Measurements from ENCODE around the gene IFIT1. TPM values are rescaled to one million over a fixed set of nuclear protein-coding genes. Genes with fewer than 3 reads are reported as not detected.
"Not testable (repeated sequence)": the region's sequence is repeated elsewhere in the genome, so short reads cannot be mapped to it uniquely, and the experiment has no call there.

The IFIT1 gene
- total and polyA plus RNA-seq, 2 experiments from 2014 or later = 23.9 to 24.4 TPM

DNA sequence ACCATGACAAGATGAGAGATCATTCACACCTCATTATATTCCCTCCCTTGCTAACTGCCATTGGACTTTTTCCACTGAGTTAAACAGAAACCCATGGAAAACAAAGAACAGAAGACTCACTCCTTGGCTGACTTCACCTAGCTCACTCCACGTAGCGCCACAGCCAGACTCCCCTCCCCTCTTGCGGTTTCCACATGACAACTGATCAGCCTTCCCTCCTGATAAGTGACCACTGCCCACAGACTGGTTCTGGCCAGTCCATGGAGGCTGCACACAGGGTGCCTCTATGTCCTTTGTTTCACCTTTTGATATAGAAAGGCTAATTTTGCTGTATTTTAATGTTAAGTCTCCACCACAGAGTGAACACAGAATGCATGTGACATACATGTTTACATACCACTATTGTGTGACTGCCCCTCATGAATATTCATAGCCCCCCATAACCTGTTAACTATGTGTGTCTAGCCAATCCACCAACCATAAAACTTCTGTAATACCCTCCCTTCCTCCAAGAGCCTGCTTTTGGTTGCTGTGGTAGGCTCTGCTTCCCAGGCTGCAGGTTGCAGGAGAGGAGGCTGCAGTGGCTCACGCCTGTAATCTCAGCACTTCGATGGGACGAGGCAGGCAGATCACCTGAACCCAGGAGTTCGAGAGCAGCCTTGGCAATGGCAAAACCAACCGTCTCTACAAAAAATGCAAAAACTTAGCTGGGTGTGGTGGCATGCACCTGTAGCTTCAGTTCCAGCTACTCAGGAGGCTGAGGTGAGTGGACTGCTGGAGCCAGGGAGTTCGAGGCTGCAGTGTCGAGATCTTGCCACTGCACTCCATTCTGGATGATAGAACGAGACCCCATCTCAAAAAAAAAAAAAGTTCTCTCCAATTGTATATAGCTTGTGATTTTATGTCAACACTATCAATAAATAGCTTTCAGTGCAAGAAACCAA, 12.0 kb downstream of the IFIT1 start:
- H3K36me3 ChIP-seq = no peaks in the 10 kb centered on the region
- no peak overlapping the region for H3K4me3 ChIP-seq
- no peaks in the 10 kb centered on the region for H3K4me1 ChIP-seq (ENCODE audit: low read depth)
- DNase-seq (ENCODE audit: low read depth in 1 of 2, low spot score in 1 of 2) = peak in 1 of 2 donors; percentile 71
- TF ChIP-seq, protein P1, sequence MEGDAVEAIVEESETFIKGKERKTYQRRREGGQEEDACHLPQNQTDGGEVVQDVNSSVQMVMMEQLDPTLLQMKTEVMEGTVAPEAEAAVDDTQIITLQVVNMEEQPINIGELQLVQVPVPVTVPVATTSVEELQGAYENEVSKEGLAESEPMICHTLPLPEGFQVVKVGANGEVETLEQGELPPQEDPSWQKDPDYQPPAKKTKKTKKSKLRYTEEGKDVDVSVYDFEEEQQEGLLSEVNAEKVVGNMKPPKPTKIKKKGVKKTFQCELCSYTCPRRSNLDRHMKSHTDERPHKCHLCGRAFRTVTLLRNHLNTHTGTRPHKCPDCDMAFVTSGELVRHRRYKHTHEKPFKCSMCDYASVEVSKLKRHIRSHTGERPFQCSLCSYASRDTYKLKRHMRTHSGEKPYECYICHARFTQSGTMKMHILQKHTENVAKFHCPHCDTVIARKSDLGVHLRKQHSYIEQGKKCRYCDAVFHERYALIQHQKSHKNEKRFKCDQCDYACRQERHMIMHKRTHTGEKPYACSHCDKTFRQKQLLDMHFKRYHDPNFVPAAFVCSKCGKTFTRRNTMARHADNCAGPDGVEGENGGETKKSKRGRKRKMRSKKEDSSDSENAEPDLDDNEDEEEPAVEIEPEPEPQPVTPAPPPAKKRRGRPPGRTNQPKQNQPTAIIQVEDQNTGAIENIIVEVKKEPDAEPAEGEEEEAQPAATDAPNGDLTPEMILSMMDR (IDR thresholded peaks at IDR 0.05; ENCODE audit: low read depth, low read length) = no peak
- no peaks in the 10 kb centered on the region for H3K27me3 ChIP-seq
- no peaks in the 10 kb centered on the region for H3K9me3 ChIP-seq (ENCODE audit: low read depth)
- no peak overlapping the region for H3K27ac ChIP-seq

GRCh38 chr10:89406178-89406577, 13.8 kb downstream of the IFIT1 start:
- H3K27me3 ChIP-seq; H3K27ac ChIP-seq; H3K4me3 ChIP-seq; H3K36me3 ChIP-seq; H3K4me1 ChIP-seq (ENCODE audit: low read depth); DNase-seq (ENCODE audit: low read depth in 1 of 2, low spot score in 1 of 2); H3K9me3 ChIP-seq (ENCODE audit: low read depth): not testable (repeated sequence)

DNA sequence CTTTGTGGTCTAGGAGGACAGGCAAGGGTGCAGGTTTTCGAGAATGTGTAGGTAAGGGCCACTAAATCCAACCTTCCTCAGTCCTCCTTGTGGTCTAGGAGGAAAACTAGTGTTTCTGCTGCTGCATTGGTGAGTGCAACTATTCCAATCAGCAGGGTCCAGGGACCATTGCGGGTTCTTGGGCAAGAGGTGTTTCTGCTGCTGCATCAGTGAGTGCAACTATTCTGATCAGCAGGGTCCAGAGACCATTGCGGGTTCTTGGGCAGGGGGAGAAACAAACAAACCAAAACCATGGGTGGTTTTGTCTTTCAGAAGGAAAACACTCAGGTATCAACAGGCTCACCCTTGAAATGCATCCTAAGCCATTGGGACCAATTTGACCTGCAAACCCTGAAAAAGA, 15.4 kb downstream of the IFIT1 start:
- not testable (repeated sequence) for DNase-seq (ENCODE audit: low read depth in 1 of 2, low spot score in 1 of 2); H3K27me3 ChIP-seq; H3K9me3 ChIP-seq (ENCODE audit: low read depth); H3K4me3 ChIP-seq; H3K4me1 ChIP-seq (ENCODE audit: low read depth); H3K36me3 ChIP-seq; H3K27ac ChIP-seq

- H3K9me3 ChIP-seq (ENCODE audit: low read depth); DNase-seq (ENCODE audit: low read depth in 1 of 2, low spot score in 1 of 2); H3K27ac ChIP-seq: not testable (repeated sequence)
Observed at GRCh38 chr10:89409282-89409681, 16.9 kb downstream of the IFIT1 start.

GRCh38 chr10:89410551-89410950, 18.1 kb downstream of the IFIT1 start:
- not testable (repeated sequence) for H3K4me3 ChIP-seq; H3K4me1 ChIP-seq (ENCODE audit: low read depth); H3K27me3 ChIP-seq; H3K27ac ChIP-seq; DNase-seq (ENCODE audit: low read depth in 1 of 2, low spot score in 1 of 2); H3K9me3 ChIP-seq (ENCODE audit: low read depth); H3K36me3 ChIP-seq

More at GRCh38 chr10:89409282-89409681, 16.9 kb downstream of the IFIT1 start:
- not testable (repeated sequence) for H3K27me3 ChIP-seq; H3K4me3 ChIP-seq; H3K36me3 ChIP-seq; H3K4me1 ChIP-seq (ENCODE audit: low read depth)

- H3K4me1 ChIP-seq (ENCODE audit: low read depth); H3K9me3 ChIP-seq (ENCODE audit: low read depth); H3K36me3 ChIP-seq; H3K4me3 ChIP-seq; DNase-seq (ENCODE audit: low read depth in 1 of 2, low spot score in 1 of 2); H3K27ac ChIP-seq; H3K27me3 ChIP-seq: not testable (repeated sequence)
Observed at GRCh38 chr10:89411135-89411534, 18.7 kb downstream of the IFIT1 start.

GRCh38 chr10:89412276-89412675, 19.9 kb downstream of the IFIT1 start:
- not testable (repeated sequence) for H3K36me3 ChIP-seq; H3K9me3 ChIP-seq (ENCODE audit: low read depth); H3K4me3 ChIP-seq; DNase-seq (ENCODE audit: low read depth in 1 of 2, low spot score in 1 of 2); H3K4me1 ChIP-seq (ENCODE audit: low read depth); H3K27me3 ChIP-seq; H3K27ac ChIP-seq

DNA sequence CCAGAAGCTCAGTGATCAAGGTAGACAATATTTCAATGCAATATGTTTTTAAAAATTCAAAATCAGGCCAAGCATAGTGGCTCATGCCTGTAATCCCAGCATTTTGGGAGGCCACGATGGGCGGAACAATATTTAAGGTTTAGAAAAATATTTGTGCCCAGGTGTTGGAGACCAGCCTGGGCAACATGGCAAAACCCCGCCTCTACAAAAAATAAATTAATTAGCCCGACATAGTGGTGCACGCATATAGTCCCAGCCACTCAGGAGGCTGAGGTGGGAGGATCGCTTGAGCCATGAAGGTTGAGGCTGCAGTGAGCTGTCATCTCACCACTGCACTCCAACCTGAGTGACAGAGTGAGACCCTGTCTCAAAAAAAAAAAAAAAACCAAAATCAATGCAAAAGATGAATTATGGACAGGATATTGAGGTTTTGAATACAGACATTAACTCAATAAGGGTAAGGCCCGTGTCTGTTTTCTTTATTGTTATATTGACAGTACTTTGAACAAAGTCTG, 21.0 kb downstream of the IFIT1 start:
- Histone ChIP-seq H3K4me1 (ENCODE audit: low read depth) (no peaks in the 10 kb centered on the region), H3K27ac (no peak overlapping the region), H3K27me3 (no peaks in the 10 kb centered on the region), H3K36me3 (no peaks in the 10 kb centered on the region), H3K4me3 (no peak overlapping the region), H3K9me3 (ENCODE audit: low read depth) (no peaks in the 10 kb centered on the region)
- no peak for DNase-seq (ENCODE audit: low read depth in 1 of 2, low spot score in 1 of 2)
- TF ChIP-seq, protein P1 (IDR thresholded peaks at IDR 0.05; ENCODE audit: low read depth, low read length) = no peak

Measured in cardiac muscle cell (in vitro differentiated cells and primary cell).